ENCODE data around the gene SKAP1.

SKAP1 gene

DNA sequence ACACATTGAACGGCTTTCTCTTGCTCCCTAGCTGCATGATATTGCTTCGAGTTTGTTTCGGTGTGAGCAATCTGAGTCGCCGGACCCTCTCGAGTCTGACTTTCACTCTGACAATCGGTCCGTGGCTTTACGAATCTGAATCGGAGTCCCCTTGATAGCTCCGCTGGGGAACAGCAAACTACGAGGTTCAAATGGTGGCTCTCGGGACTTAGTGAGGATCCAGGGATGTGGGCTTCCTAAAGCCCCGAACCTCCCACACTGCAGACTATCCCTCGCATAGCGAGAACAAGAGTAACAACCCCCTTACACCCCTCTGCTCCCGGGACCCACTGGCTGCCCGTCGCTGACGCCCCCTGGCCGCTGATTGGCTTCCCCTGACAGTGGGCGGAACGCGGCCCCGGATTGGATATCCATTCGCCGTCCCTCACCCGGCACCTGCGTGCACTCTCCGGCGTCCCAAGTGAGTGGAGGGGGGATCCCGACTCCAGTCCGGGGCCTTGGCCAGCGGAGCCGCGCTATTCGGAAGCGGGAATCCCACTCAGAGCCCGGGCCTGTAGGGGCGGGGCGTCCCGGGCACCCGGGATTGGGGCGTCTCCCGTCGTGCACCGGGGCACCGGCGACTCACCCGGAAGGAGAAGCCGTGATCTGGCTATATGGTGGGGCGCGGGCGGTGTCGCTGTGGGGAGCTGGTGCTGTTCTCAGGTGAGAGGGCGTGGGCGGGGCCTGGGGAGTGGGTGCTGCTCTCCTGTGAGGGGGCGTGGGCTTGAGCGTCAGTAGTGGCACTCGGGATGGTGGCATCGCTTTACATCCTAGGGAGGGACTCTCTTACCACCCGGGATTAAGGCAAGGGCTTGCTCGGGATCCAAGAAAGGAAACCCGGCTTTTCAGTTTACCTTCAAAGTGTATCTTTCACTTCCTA lies 322.6 kb downstream of the SKAP1 start, which contains the start of gene SNX11:
Gene SNX11, plus strand, starts transcription at position 630 of the 919 bp plus-strand sequence. CDS start 4,278 bp downstream, outside the sequence.
- DNase-seq (ENCODE audit: low spot score), result peak; percentile 95

- no peak for DNase-seq (ENCODE audit: low spot score)
Measured at GRCh38 chr17:48106802-48107136, 323.2 kb downstream of the SKAP1 start.

DNA sequence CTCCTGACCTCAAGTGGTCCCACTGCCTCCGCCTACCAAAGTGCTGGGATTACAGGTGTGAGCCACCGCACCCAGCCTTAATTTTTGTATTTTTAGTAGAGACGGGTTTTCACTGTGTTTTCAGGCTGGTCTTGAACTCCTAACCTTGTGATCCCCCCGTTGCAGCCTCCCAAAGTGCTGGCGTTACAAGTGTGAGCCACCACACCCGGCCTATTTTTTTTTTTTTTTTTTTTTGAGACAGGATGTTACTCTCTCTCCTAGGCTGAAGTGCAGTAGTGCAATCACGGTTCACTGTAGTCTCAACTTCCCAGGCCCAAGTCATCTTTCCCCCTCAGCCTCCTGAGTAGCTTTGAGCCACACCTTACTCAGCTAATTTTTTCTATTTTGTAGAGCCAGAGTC lies 325.6 kb downstream of the SKAP1 start:
- DNase-seq (ENCODE audit: low spot score), result no peak

DNA sequence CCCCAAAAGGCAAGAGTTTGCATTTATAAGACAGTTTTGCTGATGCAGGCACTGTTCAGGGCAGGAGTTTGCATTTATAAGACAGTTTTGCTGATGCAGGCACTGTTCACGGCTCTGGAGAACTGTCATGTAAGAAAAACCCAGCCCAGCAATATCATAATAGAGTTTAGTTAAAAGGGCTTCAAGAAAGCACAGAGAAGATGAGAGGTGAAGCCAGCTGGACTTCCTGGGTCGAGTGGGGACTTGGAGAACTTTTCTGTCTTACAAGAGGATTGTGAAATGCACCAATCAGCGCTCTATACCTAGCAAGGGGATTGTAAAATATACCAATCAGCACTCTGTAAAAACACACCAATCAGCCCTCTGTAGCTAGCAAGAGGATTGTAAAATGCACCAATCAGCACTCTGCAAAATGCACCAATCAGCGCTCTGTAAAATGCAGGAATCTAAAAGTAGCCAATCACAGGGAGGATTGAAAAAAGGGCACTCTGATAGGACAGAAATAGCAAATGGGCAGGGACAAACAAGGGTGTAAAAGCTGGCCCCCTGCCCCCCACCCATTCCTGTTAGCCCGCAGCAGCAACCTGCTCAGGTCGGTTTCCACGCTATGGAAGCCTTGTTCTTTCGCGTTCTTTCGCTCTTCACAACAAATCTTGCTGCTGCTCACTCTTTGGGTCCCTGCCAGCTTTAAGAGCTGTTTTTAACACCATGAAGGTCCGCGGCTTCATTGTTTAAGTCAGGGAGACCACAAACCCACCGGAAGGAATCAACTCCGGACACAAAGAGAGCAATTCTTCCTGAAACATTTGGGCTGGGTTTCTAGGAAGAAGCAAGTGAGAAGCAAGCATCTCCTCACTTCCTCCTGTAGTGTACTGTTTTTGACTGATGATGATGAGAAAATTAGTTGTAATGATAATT lies 327.0 kb downstream of the SKAP1 start:
- no peak for DNase-seq (ENCODE audit: low spot score)

DNA sequence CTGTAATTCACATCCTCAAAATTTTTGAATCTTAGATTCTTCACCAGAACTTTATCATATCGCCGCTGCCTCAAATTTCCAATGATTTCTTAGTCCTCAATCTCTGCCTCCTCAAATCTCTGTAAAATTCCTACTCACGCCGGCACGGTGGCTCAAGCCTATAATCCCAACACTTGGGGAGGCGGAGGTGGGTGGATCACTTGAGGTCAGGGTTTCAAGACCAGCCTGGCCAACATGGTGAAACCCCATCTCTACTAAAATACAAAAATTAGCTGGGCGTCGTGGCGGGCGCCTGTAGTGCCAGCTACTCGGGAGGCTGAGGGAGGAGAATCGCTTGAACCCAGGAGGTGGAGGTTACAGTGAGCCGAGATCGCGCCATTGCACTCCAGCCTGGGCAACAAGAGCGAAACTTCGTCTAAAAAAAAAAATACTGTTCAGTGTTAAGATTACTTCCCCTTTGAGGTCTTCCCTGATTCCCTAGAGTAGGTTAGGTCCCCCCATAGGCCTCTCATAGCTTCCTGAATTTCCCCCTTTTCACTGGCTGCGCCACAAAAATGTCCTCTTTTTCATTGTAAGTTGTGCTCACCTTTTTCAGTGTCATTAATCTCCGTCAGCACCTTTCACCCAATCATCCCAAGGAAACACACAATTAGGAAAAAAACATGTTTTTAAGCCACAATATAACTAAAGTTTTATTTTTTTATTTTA lies 327.8 kb downstream of the SKAP1 start:
- DNase-seq (ENCODE audit: low spot score), result no peak

DNA sequence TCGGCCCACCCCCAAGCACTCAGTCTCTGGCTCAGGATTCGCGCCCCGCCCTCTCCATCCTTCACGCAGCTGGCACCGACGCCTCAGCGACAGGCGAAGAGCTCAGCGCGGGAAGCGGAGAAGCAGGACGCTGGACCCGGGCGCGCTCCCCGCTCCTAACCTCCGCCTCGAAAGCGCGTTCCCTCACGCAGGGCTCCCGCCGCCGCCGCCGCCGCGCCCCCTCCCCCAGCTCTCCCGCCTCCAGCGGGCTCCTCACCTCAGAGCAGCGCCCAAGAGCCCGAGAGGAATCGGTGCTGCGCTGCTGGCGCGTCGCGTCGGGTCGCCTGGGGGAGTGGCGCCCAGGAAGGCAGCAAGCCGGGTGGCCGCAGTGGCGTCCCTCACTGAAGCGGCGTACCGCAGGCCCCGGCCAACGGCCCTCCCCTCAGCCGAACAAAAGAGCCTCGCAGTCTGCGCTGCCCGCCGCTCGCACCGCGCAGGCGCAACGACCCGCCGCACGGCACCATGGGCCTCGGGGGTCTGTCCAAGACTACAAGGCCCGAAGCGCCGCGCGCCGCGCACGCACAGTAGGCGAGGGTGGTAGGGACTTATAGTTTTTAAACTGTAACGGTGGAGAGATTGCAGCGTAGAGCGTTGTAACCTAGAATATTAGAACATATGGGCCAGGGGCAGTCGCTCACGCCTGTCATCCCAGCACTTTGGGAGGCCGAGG lies 328.8 kb downstream of the SKAP1 start, which contains the start of gene CBX1:
Gene CBX1, minus strand, starts transcription at position 467 of the 709 bp plus-strand sequence. CDS start 24,474 bp downstream, outside the sequence.
- DNase-seq (ENCODE audit: low spot score), result peak; percentile 90

- DNase-seq (ENCODE audit: low spot score), result peak; percentile 49
Measured at GRCh38 chr17:48100591-48101011, 329.4 kb downstream of the SKAP1 start.

GRCh38 chr17:48100160-48100559 lies 329.9 kb downstream of the SKAP1 start:
- DNase-seq (ENCODE audit: low spot score), result no peak

GRCh38 chr17:48095611-48096010 lies 334.4 kb downstream of the SKAP1 start:
- DNase-seq (ENCODE audit: low spot score), result no peak

- DNase-seq (ENCODE audit: low spot score), result no peak
Measured at GRCh38 chr17:48093341-48094045, 336.5 kb downstream of the SKAP1 start.

DNA sequence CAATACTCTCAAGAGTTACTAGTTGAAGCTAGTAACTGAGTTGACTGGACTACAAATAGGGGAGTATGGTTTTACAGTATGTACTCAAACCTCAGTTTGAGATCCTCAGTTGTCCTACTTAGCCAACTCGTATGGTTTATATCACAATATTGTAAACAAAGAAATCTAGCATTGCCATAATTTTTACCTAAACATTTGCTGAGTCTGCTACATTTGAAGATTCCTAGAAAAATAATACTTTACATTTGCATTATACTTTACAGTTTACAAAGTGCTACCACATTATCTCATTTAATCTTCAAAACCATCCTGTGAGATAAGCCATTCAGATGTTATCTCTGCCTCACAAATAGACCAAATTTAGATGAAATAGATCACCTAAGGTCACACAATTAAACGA lies 345.1 kb downstream of the SKAP1 start:
- DNase-seq (ENCODE audit: low spot score), result no peak

Measured in HuH-7 (cell line).